Panc1 (cell line): Measurements from ENCODE around the gene TMEM150A.

Experiments used
- POLR2AphosphoS5 ChIP-seq: IDR thresholded peaks from 2 replicates; pipeline ENCODE4 v1.6.1; 2012; ENCODE audit warnings: mild to moderate bottlenecking, low read depth, low read length, moderate library complexity
- SIN3A ChIP-seq: IDR thresholded peaks from 2 replicates; pipeline ENCODE4 v1.6.1; 2012; ENCODE audit warnings: low read depth, mild to moderate bottlenecking, low read length, moderate library complexity, borderline replicate concordance; ENCODE audit not compliant: insufficient read depth
- TCF7L2 ChIP-seq: IDR thresholded peaks from 2 replicates; pipeline ENCODE4 v1.6.1; 2011; ENCODE audit warnings: mild to moderate bottlenecking, low read depth, low read length, inconsistent platforms
- TF ChIP-seq, protein P1 (sequence below): fragments of 450-650 bp; IDR thresholded peaks from 2 replicates; pipeline ENCODE4 v1.5.1; 2017; ENCODE audit warnings: mild to moderate bottlenecking
- TF ChIP-seq, protein P2 (sequence below), 2 experiments: IDR thresholded peaks; 2 replicates each; pipeline ENCODE4 v1.6.1; 2011 to 2012; ENCODE audit warnings: low read depth in 2 of 2, control low read depth in 1 of 2, low read length in 1 of 2, mild to moderate bottlenecking in 1 of 2, moderate library complexity in 1 of 2; ENCODE audit not compliant: insufficient read depth in 1 of 2

GRCh38 chr2:85644909-85645308, 42.4 kb upstream of the TMEM150A start:
- TF ChIP-seq, protein P1, sequence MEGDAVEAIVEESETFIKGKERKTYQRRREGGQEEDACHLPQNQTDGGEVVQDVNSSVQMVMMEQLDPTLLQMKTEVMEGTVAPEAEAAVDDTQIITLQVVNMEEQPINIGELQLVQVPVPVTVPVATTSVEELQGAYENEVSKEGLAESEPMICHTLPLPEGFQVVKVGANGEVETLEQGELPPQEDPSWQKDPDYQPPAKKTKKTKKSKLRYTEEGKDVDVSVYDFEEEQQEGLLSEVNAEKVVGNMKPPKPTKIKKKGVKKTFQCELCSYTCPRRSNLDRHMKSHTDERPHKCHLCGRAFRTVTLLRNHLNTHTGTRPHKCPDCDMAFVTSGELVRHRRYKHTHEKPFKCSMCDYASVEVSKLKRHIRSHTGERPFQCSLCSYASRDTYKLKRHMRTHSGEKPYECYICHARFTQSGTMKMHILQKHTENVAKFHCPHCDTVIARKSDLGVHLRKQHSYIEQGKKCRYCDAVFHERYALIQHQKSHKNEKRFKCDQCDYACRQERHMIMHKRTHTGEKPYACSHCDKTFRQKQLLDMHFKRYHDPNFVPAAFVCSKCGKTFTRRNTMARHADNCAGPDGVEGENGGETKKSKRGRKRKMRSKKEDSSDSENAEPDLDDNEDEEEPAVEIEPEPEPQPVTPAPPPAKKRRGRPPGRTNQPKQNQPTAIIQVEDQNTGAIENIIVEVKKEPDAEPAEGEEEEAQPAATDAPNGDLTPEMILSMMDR: no peak
- TF ChIP-seq TCF7L2 (no peak), POLR2AphosphoS5 (no peak), SIN3A (no peak)
- TF ChIP-seq, protein P2, sequence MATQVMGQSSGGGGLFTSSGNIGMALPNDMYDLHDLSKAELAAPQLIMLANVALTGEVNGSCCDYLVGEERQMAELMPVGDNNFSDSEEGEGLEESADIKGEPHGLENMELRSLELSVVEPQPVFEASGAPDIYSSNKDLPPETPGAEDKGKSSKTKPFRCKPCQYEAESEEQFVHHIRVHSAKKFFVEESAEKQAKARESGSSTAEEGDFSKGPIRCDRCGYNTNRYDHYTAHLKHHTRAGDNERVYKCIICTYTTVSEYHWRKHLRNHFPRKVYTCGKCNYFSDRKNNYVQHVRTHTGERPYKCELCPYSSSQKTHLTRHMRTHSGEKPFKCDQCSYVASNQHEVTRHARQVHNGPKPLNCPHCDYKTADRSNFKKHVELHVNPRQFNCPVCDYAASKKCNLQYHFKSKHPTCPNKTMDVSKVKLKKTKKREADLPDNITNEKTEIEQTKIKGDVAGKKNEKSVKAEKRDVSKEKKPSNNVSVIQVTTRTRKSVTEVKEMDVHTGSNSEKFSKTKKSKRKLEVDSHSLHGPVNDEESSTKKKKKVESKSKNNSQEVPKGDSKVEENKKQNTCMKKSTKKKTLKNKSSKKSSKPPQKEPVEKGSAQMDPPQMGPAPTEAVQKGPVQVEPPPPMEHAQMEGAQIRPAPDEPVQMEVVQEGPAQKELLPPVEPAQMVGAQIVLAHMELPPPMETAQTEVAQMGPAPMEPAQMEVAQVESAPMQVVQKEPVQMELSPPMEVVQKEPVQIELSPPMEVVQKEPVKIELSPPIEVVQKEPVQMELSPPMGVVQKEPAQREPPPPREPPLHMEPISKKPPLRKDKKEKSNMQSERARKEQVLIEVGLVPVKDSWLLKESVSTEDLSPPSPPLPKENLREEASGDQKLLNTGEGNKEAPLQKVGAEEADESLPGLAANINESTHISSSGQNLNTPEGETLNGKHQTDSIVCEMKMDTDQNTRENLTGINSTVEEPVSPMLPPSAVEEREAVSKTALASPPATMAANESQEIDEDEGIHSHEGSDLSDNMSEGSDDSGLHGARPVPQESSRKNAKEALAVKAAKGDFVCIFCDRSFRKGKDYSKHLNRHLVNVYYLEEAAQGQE (IDR thresholded peaks at IDR 0.05; ENCODE audit: insufficient read depth in 1 of 2, low read depth in 2 of 2, low read length in 1 of 2): no peak
